GM12892 (cell line): ENCODE data around the gene DAPK2.
"Not testable (repeated sequence)": the region's sequence is repeated elsewhere in the genome, so short reads cannot be mapped to it uniquely, and the experiment has no call there.

Source experiments
- POLR2A ChIP-seq: IDR thresholded peaks from 2 replicates; pipeline ENCODE4 v1.6.1; 2011; ENCODE audit warnings: low read depth, low read length, control low read depth
- POLR2AphosphoS5 ChIP-seq: IDR thresholded peaks from 2 replicates; pipeline ENCODE4 v1.6.1; 2011; ENCODE audit warnings: low read depth, low read length, control low read depth

GRCh38 chr15:64073496-64073895 is 27.2 kb upstream of the DAPK2 start:
- not testable (repeated sequence) for TF ChIP-seq POLR2AphosphoS5, POLR2A
